Prostate gland (tissue), 2 donors: ENCODE data around the gene PPP2R2B.

Experiments used
- CTCF ChIP-seq, 4 experiments: fragments of 200-600 bp in 2 of 4; fragments of 450-650 bp in 2 of 4; sonication (generic) in 2 of 4; IDR thresholded peaks; 1 replicate in 3 of 4; 2 replicates in 1 of 4; pipeline ENCODE4 v1.5.1; 2016 to 2019; ENCODE audit warnings: antibody characterized with exemption in 4 of 4, mild to moderate bottlenecking in 2 of 4, moderate library complexity in 2 of 4
- POLR2A ChIP-seq: fragments of 450-650 bp; IDR thresholded peaks from one replicate; pipeline ENCODE4 v1.6.1; 2016; ENCODE audit warnings: antibody characterized with exemption, mild to moderate bottlenecking
- POLR2AphosphoS5 ChIP-seq: sonication (generic); formaldehyde crosslinking; IDR thresholded peaks from one replicate; pipeline ENCODE4 v1.6.1; 2017; ENCODE audit warnings: antibody characterized with exemption

- no peak for TF ChIP-seq POLR2A
- no peak for TF ChIP-seq CTCF (IDR thresholded peaks at IDR 0.05)
- TF ChIP-seq POLR2AphosphoS5: no peak
Observed at GRCh38 chr5:146667633-146668272, 210.8 kb downstream of the PPP2R2B start.
